CD4-positive, alpha-beta T cell (primary cell): ENCODE data around the gene SLC38A4. TPM values are rescaled to one million over a fixed set of nuclear protein-coding genes. Genes with fewer than 3 reads are reported as not detected.
"Not testable (repeated sequence)": the region's sequence is repeated elsewhere in the genome, so short reads cannot be mapped to it uniquely, and the experiment has no call there.

Experiments
- ATAC-seq: fragments of 200-7000 bp; cut with Tn5 transposase; one replicate; pipeline ENCODE4 v1.10.0; 2022; ENCODE audit warnings: mild to moderate bottlenecking; ENCODE audit not compliant: poor library complexity
- CTCF ChIA-PET: fragments of 350-600 bp; sonication (Branson Sonifier 250); formaldehyde crosslinking; loops from one replicate; lab custom pipeline; 2021; ENCODE audit warnings: antibody characterized with exemption, inconsistent platforms; lab: Charles Lee
- POLR2A ChIA-PET: fragments of 350-600 bp; sonication (Branson Sonifier 250); formaldehyde crosslinking; loops from one replicate; lab custom pipeline; 2021; ENCODE audit warnings: antibody characterized with exemption, inconsistent platforms; lab: Charles Lee
- DNase-seq, 14 experiments: peaks; one replicate each; pipeline ENCODE4 v3.0.0-alpha.2; 2013 to 2020; ENCODE audit warnings: mixed read lengths in 2 of 14
- H3K27ac ChIP-seq, 2 donors: one replicate each; pipeline versions ENCODE4 v1.5.1 to v1.7.0; 2013; ENCODE audit warnings: low read length in 2 of 2, low read depth in 1 of 2, mild to moderate bottlenecking in 1 of 2
- H3K27me3 ChIP-seq, 2 experiments: 1 replicate in 1 of 2; 2 replicates in 1 of 2; pipeline versions ENCODE4 v1.6.1 to v1.7.0; 2013; ENCODE audit warnings: low read length in 2 of 2, control low read depth in 1 of 2, mild to moderate bottlenecking in 1 of 2, moderate library complexity in 1 of 2; ENCODE audit not compliant: insufficient read depth in 2 of 2, control insufficient read depth in 1 of 2
- H3K36me3 ChIP-seq: one replicate; pipeline ENCODE4 v1.6.1; 2013; ENCODE audit warnings: low read length, control low read depth; ENCODE audit not compliant: insufficient read depth
- H3K4me1 ChIP-seq: one replicate; pipeline ENCODE4 v1.6.1; 2013; ENCODE audit warnings: low read length, control low read depth; ENCODE audit not compliant: insufficient read depth
- H3K4me3 ChIP-seq: one replicate; pipeline ENCODE4 v1.5.1; 2013; ENCODE audit warnings: mild to moderate bottlenecking, low read length, moderate library complexity
- H3K9me3 ChIP-seq, 2 experiments: 1 replicate in 1 of 2; 2 replicates in 1 of 2; pipeline versions ENCODE4 v1.6.1 to v1.7.0; 2013; ENCODE audit warnings: low read length in 2 of 2, mild to moderate bottlenecking in 2 of 2, control low read depth in 1 of 2, moderate library complexity in 1 of 2; ENCODE audit not compliant: control insufficient read depth in 1 of 2, insufficient read depth in 1 of 2
- H3K27ac Mint-ChIP-seq: one replicate; pipeline ENCODE4 v1.8.0; 2020; ENCODE audit warnings: mixed read lengths
- H3K27me3 Mint-ChIP-seq: one replicate; pipeline ENCODE4 v1.8.0; 2021; ENCODE audit warnings: mixed read lengths
- H3K36me3 Mint-ChIP-seq: one replicate; pipeline ENCODE4 v1.8.0; 2021; ENCODE audit warnings: low read depth, mixed read lengths
- H3K4me1 Mint-ChIP-seq: one replicate; pipeline ENCODE4 v1.8.0; 2021; ENCODE audit warnings: low read depth, mixed read lengths
- H3K4me3 Mint-ChIP-seq: one replicate; pipeline ENCODE4 v1.8.0; 2020; ENCODE audit warnings: mild to moderate bottlenecking, mixed read lengths
- H3K9me3 Mint-ChIP-seq: one replicate; pipeline ENCODE4 v1.8.0; 2020; ENCODE audit warnings: mixed read lengths
- intact Hi-C, 2 experiments: fragments of 100-400 bp; cut with DNase I in 1 of 2; cut with micrococcal nuclease in 1 of 2; formaldehyde crosslinking; loops; one replicate each; pipeline versions ENCODE4 v1.15.1 to v1.9.0; 2023 to 2025; cut with DNase I, micrococcal nuclease
- total RNA-seq, 174 experiments: library from RNA in 2 of 174; stranded (reverse) in 2 of 174; gene quantifications; one replicate each; pipeline ENCODE4 v1.2.3 and lab custom pipeline; 2021 to 2026
- TF ChIP-seq, protein P1 (sequence below): fragments of 200-600 bp; IDR thresholded peaks from one replicate; pipeline ENCODE4 v1.8.0; 2022; ENCODE audit warnings: antibody characterized with exemption, mild to moderate bottlenecking

The SLC38A4 gene
- total RNA-seq, 2 experiments from 2014 or later: not detected

DNA sequence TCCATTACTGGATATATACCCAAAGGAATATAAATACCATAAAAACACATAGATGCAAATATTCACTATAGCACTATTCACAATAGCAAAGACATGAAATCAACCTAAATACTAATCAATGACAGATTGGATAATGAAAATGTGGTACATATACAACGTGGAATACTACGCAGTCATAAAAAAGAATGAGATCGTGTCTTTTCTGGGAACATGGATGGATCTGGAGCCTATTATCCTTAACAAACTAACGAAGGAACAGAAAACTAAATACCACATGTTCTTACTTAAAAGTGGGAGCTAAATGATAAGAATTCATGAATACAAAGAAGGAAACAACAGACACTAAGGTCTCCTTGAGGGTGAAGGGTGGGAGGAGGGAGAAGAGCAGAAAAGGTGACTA, 76.5 kb downstream of the SLC38A4 start:
- Mint-ChIP-seq H3K27ac (no peak overlapping the region), H3K27me3 (no peaks in the 10 kb centered on the region), H3K36me3 (no peaks in the 10 kb centered on the region), H3K4me3 (no peak overlapping the region), H3K4me1 (peaks cover 15% of the 10 kb centered on the region), H3K9me3 (peaks cover 2% of the 10 kb centered on the region)
- Histone ChIP-seq H3K4me3 (no peak overlapping the region), H3K4me1 (no peaks in the 10 kb centered on the region), H3K36me3 (no peaks in the 10 kb centered on the region), H3K9me3 (peaks cover 0 to 5% of the 10 kb centered on the region in 2 experiments), H3K27me3 (no peaks in the 10 kb centered on the region), H3K27ac (no peak overlapping the region)
- TF ChIP-seq, protein P1, sequence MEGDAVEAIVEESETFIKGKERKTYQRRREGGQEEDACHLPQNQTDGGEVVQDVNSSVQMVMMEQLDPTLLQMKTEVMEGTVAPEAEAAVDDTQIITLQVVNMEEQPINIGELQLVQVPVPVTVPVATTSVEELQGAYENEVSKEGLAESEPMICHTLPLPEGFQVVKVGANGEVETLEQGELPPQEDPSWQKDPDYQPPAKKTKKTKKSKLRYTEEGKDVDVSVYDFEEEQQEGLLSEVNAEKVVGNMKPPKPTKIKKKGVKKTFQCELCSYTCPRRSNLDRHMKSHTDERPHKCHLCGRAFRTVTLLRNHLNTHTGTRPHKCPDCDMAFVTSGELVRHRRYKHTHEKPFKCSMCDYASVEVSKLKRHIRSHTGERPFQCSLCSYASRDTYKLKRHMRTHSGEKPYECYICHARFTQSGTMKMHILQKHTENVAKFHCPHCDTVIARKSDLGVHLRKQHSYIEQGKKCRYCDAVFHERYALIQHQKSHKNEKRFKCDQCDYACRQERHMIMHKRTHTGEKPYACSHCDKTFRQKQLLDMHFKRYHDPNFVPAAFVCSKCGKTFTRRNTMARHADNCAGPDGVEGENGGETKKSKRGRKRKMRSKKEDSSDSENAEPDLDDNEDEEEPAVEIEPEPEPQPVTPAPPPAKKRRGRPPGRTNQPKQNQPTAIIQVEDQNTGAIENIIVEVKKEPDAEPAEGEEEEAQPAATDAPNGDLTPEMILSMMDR: no peak
- ChIA-PET POLR2A (no interaction called here), CTCF (no interaction called here)
- ATAC-seq (no peak), DNase-seq (no peak)
- intact Hi-C loops: no loop called here

GRCh38 chr12:46744283-46744682, 81.5 kb downstream of the SLC38A4 start:
- TF ChIP-seq, protein P1: no peak
- H3K9me3 Mint-ChIP-seq: peaks cover 5% of the 10 kb centered on the region
- H3K27me3 ChIP-seq: no peaks in the 10 kb centered on the region

DNA sequence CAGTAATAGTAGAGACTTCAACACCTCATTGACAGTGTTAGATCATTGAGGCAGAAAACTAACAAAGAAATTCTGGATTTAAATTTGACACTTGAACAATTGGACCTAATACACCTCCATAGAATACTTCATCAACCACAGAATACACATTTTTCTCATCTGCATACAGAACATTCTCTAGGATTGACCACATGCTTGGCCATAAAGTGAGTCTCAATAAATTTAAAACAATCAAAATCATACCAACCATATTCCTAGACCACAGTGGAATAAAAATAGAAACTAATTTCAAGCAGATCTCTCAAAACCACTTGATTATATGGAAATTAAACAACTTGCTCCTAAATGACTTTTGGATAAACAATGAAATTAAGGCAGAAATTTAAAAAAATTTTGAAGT, 82.3 kb downstream of the SLC38A4 start:
- intact Hi-C loops: no loop called here
- Histone ChIP-seq H3K27ac (no peak overlapping the region), H3K4me1 (no peaks in the 10 kb centered on the region), H3K27me3 (no peaks in the 10 kb centered on the region), H3K9me3 (no peaks in the 10 kb centered on the region), H3K36me3 (no peaks in the 10 kb centered on the region), H3K4me3 (no peak overlapping the region)
- no peaks in the 10 kb centered on the region for H3K4me1 Mint-ChIP-seq
- TF ChIP-seq, protein P1: no peak
- H3K9me3 Mint-ChIP-seq: peaks cover 4% of the 10 kb centered on the region
- ChIA-PET CTCF (no interaction called here), POLR2A (no interaction called here)
- H3K36me3 Mint-ChIP-seq: no peaks in the 10 kb centered on the region
- H3K27ac Mint-ChIP-seq: no peak overlapping the region
- no peak overlapping the region for H3K4me3 Mint-ChIP-seq
- ATAC-seq (no peak), DNase-seq (no peak)
- H3K27me3 Mint-ChIP-seq: peaks cover 7% of the 10 kb centered on the region

More at GRCh38 chr12:46744283-46744682, 81.5 kb downstream of the SLC38A4 start:
- ChIA-PET CTCF (no interaction called here), POLR2A (no interaction called here)
- Mint-ChIP-seq H3K4me1 (no peaks in the 10 kb centered on the region), H3K27ac (no peak overlapping the region), H3K4me3 (no peak overlapping the region), H3K27me3 (peaks cover 4% of the 10 kb centered on the region), H3K36me3 (no peaks in the 10 kb centered on the region)
- DNase-seq (no peak), ATAC-seq (no peak)
- Histone ChIP-seq H3K4me1 (no peaks in the 10 kb centered on the region), H3K36me3 (no peaks in the 10 kb centered on the region), H3K4me3 (no peak overlapping the region), H3K27ac (no peak overlapping the region), H3K9me3 (peaks cover 0 to 2% of the 10 kb centered on the region in 2 experiments)
- intact Hi-C loops: no loop called here

GRCh38 chr12:46742271-46742670, 83.5 kb downstream of the SLC38A4 start:
- POLR2A ChIA-PET, H3K27me3 Mint-ChIP-seq, H3K9me3 Mint-ChIP-seq, H3K27ac Mint-ChIP-seq, ATAC-seq, CTCF ChIA-PET, H3K4me1 Mint-ChIP-seq, H3K4me1 ChIP-seq, H3K4me3 ChIP-seq, H3K27me3 ChIP-seq, DNase-seq, H3K27ac ChIP-seq, H3K9me3 ChIP-seq, H3K36me3 ChIP-seq, H3K36me3 Mint-ChIP-seq, intact Hi-C loops, H3K4me3 Mint-ChIP-seq: not testable (repeated sequence)
